ENCODE results near the gene TTC33. TPM values are rescaled to one million over a fixed set of nuclear protein-coding genes. Genes with fewer than 3 reads are reported as not detected.
A peak's percentile ranks its signal among the peaks of the same experiment; 100 is the strongest.

Gene TTC33
- total RNA-seq, 6 experiments from 2014 or later: 5.6 to 9.2 (median 7.0) TPM

DNA sequence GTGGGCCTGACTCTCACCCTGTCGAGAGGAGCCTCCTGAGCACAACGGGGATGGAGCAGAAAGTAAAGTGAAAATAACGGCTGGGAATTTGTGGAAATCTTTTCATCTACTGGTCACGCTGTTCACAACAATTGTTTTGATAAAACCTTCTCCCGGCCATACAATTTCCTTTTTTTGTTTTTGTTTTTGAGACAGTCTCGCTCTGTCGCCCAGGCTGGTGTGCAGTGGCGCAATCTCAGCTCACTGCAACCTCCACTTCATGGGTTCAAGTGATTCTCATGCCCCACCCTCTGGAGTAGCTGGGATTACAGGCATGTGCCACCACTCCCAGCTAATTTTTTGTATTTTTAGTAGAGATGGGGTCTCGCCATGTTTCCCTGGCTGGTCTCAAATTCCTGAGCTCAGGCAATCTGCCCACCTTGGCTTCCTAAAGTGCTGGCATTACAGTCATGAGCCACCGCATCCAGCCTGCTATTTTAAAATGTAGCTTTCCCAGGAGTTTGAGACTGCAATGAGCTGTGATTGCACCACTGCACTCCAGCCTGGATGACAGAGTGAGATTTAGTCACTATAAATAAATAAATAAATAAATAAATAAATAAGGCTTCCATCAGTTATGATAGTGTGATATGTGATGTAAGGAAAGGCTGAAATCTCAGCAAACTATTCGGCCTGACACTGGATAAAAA is 149.5 kb downstream of the TTC33 start:
- Histone ChIP-seq H3K27ac (no peak overlapping the region), H3K9me3 (no peaks in the 10 kb centered on the region), H3K36me3 (no peaks in the 10 kb centered on the region), H3K27me3 (no peaks in the 10 kb centered on the region), H3K4me1 (no peaks in the 10 kb centered on the region), H3K4me3 (no peak overlapping the region)
- intact Hi-C loops (cut with DNase I): no loop called here
- ATAC-seq: peak in 1 of 4 donors; percentile 46
- peak in 1 of 3 donors; percentile 16 for DNase-seq
- no peak for TF ChIP-seq CTCF (IDR thresholded peaks at IDR 0.05)
- no peak for TF ChIP-seq POLR2A (IDR thresholded peaks at IDR 0.05)
- WGBS (ENCODE audit: insufficient coverage, low coverage, low lambda C conversion rate, missing lambda C conversion rate): 45% methylated on average over 10 of the region's 11 CpGs

GRCh38 chr5:40605295-40605958 is 150.3 kb downstream of the TTC33 start:
- ATAC-seq (peak in 2 of 4 donors; percentile 26 to 52), DNase-seq (no peak)
- Histone ChIP-seq H3K4me1 (no peaks in the 10 kb centered on the region), H3K27me3 (no peaks in the 10 kb centered on the region), H3K9me3 (no peaks in the 10 kb centered on the region), H3K36me3 (no peaks in the 10 kb centered on the region), H3K4me3 (no peak overlapping the region), H3K27ac (no peak overlapping the region)
- TF ChIP-seq POLR2A (IDR thresholded peaks at IDR 0.05) (no peak), CTCF (IDR thresholded peaks at IDR 0.05) (no peak)
- intact Hi-C loops (cut with DNase I): no loop called here
- 91% methylated on average over 4 of the region's 4 CpGs for WGBS (ENCODE audit: insufficient coverage, low coverage, low lambda C conversion rate, missing lambda C conversion rate)

DNA sequence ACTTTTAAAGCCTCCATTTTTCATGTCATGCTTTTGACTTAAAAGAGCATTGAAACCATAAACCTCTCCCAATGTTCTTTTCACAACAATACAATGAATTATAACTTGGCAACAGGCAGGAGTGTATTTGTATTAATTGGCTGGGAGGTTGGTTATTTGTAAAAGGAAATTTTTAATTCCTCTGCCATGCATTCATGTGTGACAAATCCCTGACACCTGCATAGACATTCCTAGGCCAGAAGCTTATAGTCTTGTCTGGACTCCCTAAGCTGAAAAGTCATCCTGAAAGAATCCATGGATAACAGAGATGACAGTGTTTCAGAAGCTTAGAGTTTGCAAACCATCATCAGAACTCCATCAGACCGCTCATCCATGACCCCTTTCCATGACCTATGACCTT is 152.4 kb downstream of the TTC33 start:
- intact Hi-C loops (cut with DNase I): no loop called here
- Histone ChIP-seq H3K27ac (no peak overlapping the region), H3K27me3 (no peaks in the 10 kb centered on the region), H3K4me3 (no peak overlapping the region), H3K4me1 (no peaks in the 10 kb centered on the region), H3K9me3 (no peaks in the 10 kb centered on the region), H3K36me3 (no peaks in the 10 kb centered on the region)
- DNase-seq: no peak
- TF ChIP-seq CTCF (IDR thresholded peaks at IDR 0.05) (no peak), POLR2A (IDR thresholded peaks at IDR 0.05) (no peak)
- ATAC-seq: no peak
- WGBS (ENCODE audit: insufficient coverage, low coverage, low lambda C conversion rate, missing lambda C conversion rate): 75% methylated on average over 1 of the region's 1 CpG

DNA sequence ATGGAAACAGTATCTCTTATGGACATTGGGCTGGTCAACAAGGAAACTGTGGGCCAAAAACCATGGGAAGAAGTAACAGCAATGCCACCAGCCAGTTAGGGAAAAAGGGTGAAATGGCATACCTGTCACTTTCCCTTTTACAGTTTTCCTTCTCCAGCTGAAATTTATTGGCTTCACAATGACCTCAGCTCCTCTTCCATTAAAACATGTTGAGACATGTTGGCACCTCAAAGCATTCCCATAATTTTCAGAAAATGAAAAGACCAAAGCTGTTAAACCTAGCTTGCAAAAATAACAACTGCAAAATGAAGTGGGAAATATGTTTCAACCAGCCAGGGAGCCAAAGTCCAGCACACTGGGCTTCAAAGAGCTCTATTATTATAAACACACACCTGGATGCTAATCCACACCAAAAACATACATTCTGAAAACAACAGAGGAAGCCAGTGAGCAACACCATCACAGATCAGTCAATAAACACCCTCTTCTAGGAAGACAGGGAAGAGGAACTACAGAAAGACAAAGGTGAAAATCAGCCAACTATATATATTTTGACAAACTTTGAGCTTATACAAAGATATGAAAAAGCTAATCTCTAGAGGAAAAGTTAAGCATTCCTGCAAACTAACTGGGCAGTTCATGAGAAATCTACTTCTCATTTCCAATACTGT is 154.4 kb downstream of the TTC33 start:
- no peak for ATAC-seq
- intact Hi-C loops (cut with DNase I): no loop called here
- no peaks in the 10 kb centered on the region for H3K36me3 ChIP-seq
- H3K27me3 ChIP-seq: no peaks in the 10 kb centered on the region
- no peak for DNase-seq
- no peak overlapping the region for H3K27ac ChIP-seq
- H3K4me3 ChIP-seq: no peak overlapping the region
- no peaks in the 10 kb centered on the region for H3K9me3 ChIP-seq
- TF ChIP-seq POLR2A (IDR thresholded peaks at IDR 0.05) (no peak), CTCF (IDR thresholded peaks at IDR 0.05) (no peak)
- H3K4me1 ChIP-seq: no peaks in the 10 kb centered on the region

Measured in right lobe of liver (tissue), 6 donors.